DOHH2 (cell line): ENCODE data around the gene DENND1A.

Experiments used
- H3F3A ChIP-seq: fragments of 200-600 bp; sonication (generic), shearing (Covaris generic); 2 replicates; pipeline ENCODE4 v1.6.0; 2016; ENCODE audit warnings: antibody characterized with exemption, mild to moderate bottlenecking; ENCODE audit not compliant: control insufficient read depth, insufficient read depth
- H3K27ac ChIP-seq: fragments of 200-600 bp; sonication (generic); 2 replicates; pipeline ENCODE4 v1.5.1; 2014; ENCODE audit warnings: low read depth, mild to moderate bottlenecking, low read length, moderate library complexity
- H3K27me3 ChIP-seq: fragments of 200-600 bp; sonication (generic); 2 replicates; pipeline ENCODE4 v1.6.1; 2014; ENCODE audit warnings: mild to moderate bottlenecking, low read length, mixed read lengths; ENCODE audit not compliant: control insufficient read depth
- H3K36me3 ChIP-seq: fragments of 200-600 bp; sonication (generic); 2 replicates; pipeline ENCODE4 v1.6.1; 2014; ENCODE audit warnings: mild to moderate bottlenecking, low read length, moderate library complexity, mixed read lengths; ENCODE audit not compliant: control insufficient read depth
- H3K4me1 ChIP-seq: fragments of 200-600 bp; sonication (generic); 2 replicates; pipeline ENCODE4 v1.6.1; 2014; ENCODE audit warnings: mild to moderate bottlenecking, low read length, mixed read lengths; ENCODE audit not compliant: control insufficient read depth
- H3K4me2 ChIP-seq: fragments of 200-600 bp; sonication (generic); 2 replicates; pipeline ENCODE4 v1.6.0; 2014; ENCODE audit warnings: mild to moderate bottlenecking, low read length, moderate library complexity
- H3K4me3 ChIP-seq: fragments of 200-600 bp; sonication (generic); 2 replicates; pipeline ENCODE4 v1.5.1; 2014; ENCODE audit warnings: mild to moderate bottlenecking, low read length, mixed read lengths
- H3K79me2 ChIP-seq: fragments of 200-600 bp; sonication (generic); 2 replicates; pipeline ENCODE4 v1.6.1; 2014; ENCODE audit warnings: mild to moderate bottlenecking, low read length, mixed read lengths; ENCODE audit not compliant: control insufficient read depth
- H3K9me2 ChIP-seq: fragments of 200-600 bp; sonication (generic); replicated peaks from 2 replicates; pipeline ENCODE4 v1.6.1; 2014; ENCODE audit warnings: mild to moderate bottlenecking, low read length, mixed read lengths; ENCODE audit not compliant: control insufficient read depth
- H3K9me3 ChIP-seq: fragments of 200-600 bp; sonication (generic); 2 replicates; pipeline ENCODE4 v1.6.1; 2014; ENCODE audit warnings: antibody characterized with exemption, low read length, mixed read lengths; ENCODE audit not compliant: control insufficient read depth, insufficient read depth
- H4K20me1 ChIP-seq: fragments of 200-600 bp; sonication (generic); 2 replicates; pipeline ENCODE4 v1.6.0; 2014; ENCODE audit warnings: low read depth, mild to moderate bottlenecking, antibody characterized with exemption, low read length, moderate library complexity; ENCODE audit not compliant: control insufficient read depth, insufficient read depth
- CTCF ChIP-seq: fragments of 200-600 bp; sonication (generic); IDR thresholded peaks from one replicate; pipeline ENCODE4 v1.5.1; 2014; ENCODE audit warnings: antibody characterized with exemption, mild to moderate bottlenecking, low read depth, low read length; ENCODE audit not compliant: poor library complexity, severe bottlenecking
- EZH2phosphoT487 ChIP-seq: fragments of 200-600 bp; sonication (generic); IDR thresholded peaks from 2 replicates; pipeline ENCODE4 v1.6.1; 2017; ENCODE audit warnings: borderline replicate concordance, mild to moderate bottlenecking, antibody characterized with exemption, low read length, moderate library complexity, mixed read lengths

The DENND1A gene

GRCh38 chr9:123615381-123615780, 314.5 kb downstream of the DENND1A start:
- TF ChIP-seq CTCF = no peak
- no peak for TF ChIP-seq EZH2phosphoT487
- Histone ChIP-seq H4K20me1 (no peaks in the 10 kb centered on the region), H3K36me3 (no peaks in the 10 kb centered on the region), H3K27me3 (no peaks in the 10 kb centered on the region), H3K4me3 (no peak overlapping the region), H3K79me2 (no peaks in the 10 kb centered on the region), H3K9me2 (no peaks in the 10 kb centered on the region), H3K4me1 (peaks cover 5% of the 10 kb centered on the region), H3K27ac (no peak overlapping the region), H3K9me3 (no peaks in the 10 kb centered on the region), H3K4me2 (no peak overlapping the region), H3F3A (no peaks in the 10 kb centered on the region)

GRCh38 chr9:123614306-123615263, 315.3 kb downstream of the DENND1A start:
- TF ChIP-seq CTCF (no peak), EZH2phosphoT487 (no peak)
- no peak overlapping the region for H3K27ac ChIP-seq
- H3K4me2 ChIP-seq = no peak overlapping the region
- no peaks in the 10 kb centered on the region for H3F3A ChIP-seq
- H3K9me2 ChIP-seq = no peaks in the 10 kb centered on the region
- no peaks in the 10 kb centered on the region for H3K27me3 ChIP-seq
- no peaks in the 10 kb centered on the region for H3K79me2 ChIP-seq
- H3K9me3 ChIP-seq = no peaks in the 10 kb centered on the region
- no peak overlapping the region for H3K4me3 ChIP-seq
- H3K36me3 ChIP-seq = no peaks in the 10 kb centered on the region
- H3K4me1 ChIP-seq = peaks cover 5% of the 10 kb centered on the region
- no peaks in the 10 kb centered on the region for H4K20me1 ChIP-seq

GRCh38 chr9:123611226-123611625, 318.7 kb downstream of the DENND1A start:
- H3F3A ChIP-seq = no peaks in the 10 kb centered on the region
- no peaks in the 10 kb centered on the region for H3K79me2 ChIP-seq
- no peaks in the 10 kb centered on the region for H3K9me3 ChIP-seq
- no peaks in the 10 kb centered on the region for H4K20me1 ChIP-seq
- H3K36me3 ChIP-seq = no peaks in the 10 kb centered on the region
- no peak overlapping the region for H3K27ac ChIP-seq
- TF ChIP-seq EZH2phosphoT487 (no peak), CTCF (no peak)
- no peaks in the 10 kb centered on the region for H3K9me2 ChIP-seq
- no peak overlapping the region for H3K4me2 ChIP-seq
- H3K4me1 ChIP-seq = peaks cover 22% of the 10 kb centered on the region
- no peaks in the 10 kb centered on the region for H3K27me3 ChIP-seq
- H3K4me3 ChIP-seq = no peak overlapping the region
